ENCODE measurements around the gene ATP1B2.
"Not testable (repeated sequence)": the region's sequence is repeated elsewhere in the genome, so short reads cannot be mapped to it uniquely, and the experiment has no call there.

ATP1B2 gene

GRCh38 chr17:7636163-7636562, 14.6 kb upstream of the ATP1B2 start:
- DNase-seq (ENCODE audit: low read depth), result no peak

GRCh38 chr17:7640783-7641182, 9.9 kb upstream of the ATP1B2 start:
- no peak for DNase-seq (ENCODE audit: low read depth)

GRCh38 chr17:7641635-7642034, 9.1 kb upstream of the ATP1B2 start:
- DNase-seq (ENCODE audit: low read depth), result not testable (repeated sequence)

- DNase-seq (ENCODE audit: low read depth), result no peak
Observed at GRCh38 chr17:7644775-7645174, 6.0 kb upstream of the ATP1B2 start.

- no peak for DNase-seq (ENCODE audit: low read depth)
Observed at GRCh38 chr17:7646457-7646856, 4.3 kb upstream of the ATP1B2 start.

GRCh38 chr17:7647018-7647417, 3.7 kb upstream of the ATP1B2 start:
- no peak for DNase-seq (ENCODE audit: low read depth)

- DNase-seq (ENCODE audit: low read depth), result no peak
Observed at GRCh38 chr17:7651097-7651664, 455 bp downstream of the ATP1B2 start.

- DNase-seq (ENCODE audit: low read depth), result no peak
Observed at GRCh38 chr17:7651665-7652387, 1.1 kb downstream of the ATP1B2 start.

GRCh38 chr17:7652388-7653356, 1.9 kb downstream of the ATP1B2 start:
- no peak for DNase-seq (ENCODE audit: low read depth)

GRCh38 chr17:7654832-7655540, 4.3 kb downstream of the ATP1B2 start:
- DNase-seq (ENCODE audit: low read depth), result no peak

- DNase-seq (ENCODE audit: low read depth), result no peak
Observed at GRCh38 chr17:7655541-7655840, 4.8 kb downstream of the ATP1B2 start.

- no peak for DNase-seq (ENCODE audit: low read depth)
Observed at GRCh38 chr17:7656958-7657609, 6.4 kb downstream of the ATP1B2 start.

GRCh38 chr17:7667656-7668406, 17.1 kb downstream of the ATP1B2 start:
- no peak for DNase-seq (ENCODE audit: low read depth)

- DNase-seq (ENCODE audit: low read depth), result no peak
Observed at GRCh38 chr17:7668482-7668881, 17.8 kb downstream of the ATP1B2 start.

GRCh38 chr17:7673239-7673638, 22.5 kb downstream of the ATP1B2 start:
- peak; percentile 33 for DNase-seq (ENCODE audit: low read depth)

GRCh38 chr17:7674934-7675333, 24.2 kb downstream of the ATP1B2 start:
- DNase-seq (ENCODE audit: low read depth), result no peak

- no peak for DNase-seq (ENCODE audit: low read depth)
Observed at GRCh38 chr17:7676533-7676932, 25.8 kb downstream of the ATP1B2 start.

- DNase-seq (ENCODE audit: low read depth), result no peak
Observed at GRCh38 chr17:7677388-7678067, 26.8 kb downstream of the ATP1B2 start.

- DNase-seq (ENCODE audit: low read depth), result no peak
Observed at GRCh38 chr17:7684851-7685532, 34.3 kb downstream of the ATP1B2 start.
